GM19468 (cell line): ENCODE measurements around the gene ATP6V1F.

Source experiments
- ATAC-seq: cut with Tn5 transposase; IDR thresholded peaks from one replicate; pipeline ENCODE4 v1.9.1; 2021; ENCODE audit warnings: mild to moderate bottlenecking, moderate library complexity, moderate number of reproducible peaks; ENCODE audit not compliant: unreplicated experiment; ENCODE audit errors: extremely low read depth

The ATP6V1F gene

GRCh38 chr7:128835231-128835751, 27.4 kb upstream of the ATP6V1F start:
- no peak for ATAC-seq

GRCh38 chr7:128835790-128836641, 26.6 kb upstream of the ATP6V1F start:
- ATAC-seq, result no peak

DNA sequence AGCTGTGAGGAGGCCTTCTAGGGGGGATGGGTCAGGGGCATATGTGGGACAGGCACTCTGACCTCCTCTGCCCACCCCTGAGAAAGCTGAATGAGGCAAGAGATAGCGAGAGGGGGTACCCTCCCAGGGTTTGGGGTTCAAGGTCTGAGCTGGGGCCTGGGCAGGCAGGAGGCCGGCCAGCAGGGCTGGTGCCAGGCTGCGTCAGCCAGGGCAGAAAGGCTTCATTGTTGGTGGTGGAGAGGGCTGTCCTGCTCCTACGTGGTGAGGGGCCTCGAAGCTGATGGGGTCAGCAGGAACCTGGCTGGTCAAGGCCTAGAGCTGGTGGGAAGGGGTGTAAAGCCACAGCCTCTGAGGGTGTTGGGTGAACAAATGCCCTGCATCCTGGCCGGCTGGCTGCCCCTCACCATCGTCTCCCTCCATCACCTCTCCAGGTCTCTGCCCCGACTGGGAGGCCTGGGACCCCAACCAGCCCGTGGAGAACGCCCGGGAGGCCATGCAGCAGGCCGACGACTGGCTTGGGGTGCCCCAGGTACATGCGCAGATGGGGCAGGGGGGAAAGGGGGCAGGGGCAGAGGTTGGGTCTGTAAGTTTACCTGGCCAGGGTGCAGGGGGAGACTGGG, 25.8 kb upstream of the ATP6V1F start:
- no peak for ATAC-seq

DNA sequence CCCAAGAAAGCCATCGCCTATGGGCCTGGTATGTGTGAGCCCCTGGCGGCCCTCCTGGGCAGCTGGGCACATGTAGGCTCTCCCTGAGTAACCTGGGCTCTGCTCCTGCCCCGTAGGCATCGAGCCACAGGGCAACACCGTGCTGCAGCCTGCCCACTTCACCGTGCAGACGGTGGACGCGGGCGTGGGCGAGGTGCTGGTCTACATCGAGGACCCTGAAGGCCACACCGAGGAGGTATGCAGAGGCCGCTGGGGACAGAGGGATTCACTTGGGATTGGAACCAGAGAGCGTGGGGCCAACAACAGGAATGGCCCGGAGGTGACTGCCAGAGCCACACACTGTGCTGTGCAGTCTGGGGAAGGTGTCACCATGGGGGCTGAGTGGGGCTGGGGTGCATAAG, 25.1 kb upstream of the ATP6V1F start:
- ATAC-seq, result no peak

- no peak for ATAC-seq
Measured at GRCh38 chr7:128838109-128838779, 24.4 kb upstream of the ATP6V1F start.

DNA sequence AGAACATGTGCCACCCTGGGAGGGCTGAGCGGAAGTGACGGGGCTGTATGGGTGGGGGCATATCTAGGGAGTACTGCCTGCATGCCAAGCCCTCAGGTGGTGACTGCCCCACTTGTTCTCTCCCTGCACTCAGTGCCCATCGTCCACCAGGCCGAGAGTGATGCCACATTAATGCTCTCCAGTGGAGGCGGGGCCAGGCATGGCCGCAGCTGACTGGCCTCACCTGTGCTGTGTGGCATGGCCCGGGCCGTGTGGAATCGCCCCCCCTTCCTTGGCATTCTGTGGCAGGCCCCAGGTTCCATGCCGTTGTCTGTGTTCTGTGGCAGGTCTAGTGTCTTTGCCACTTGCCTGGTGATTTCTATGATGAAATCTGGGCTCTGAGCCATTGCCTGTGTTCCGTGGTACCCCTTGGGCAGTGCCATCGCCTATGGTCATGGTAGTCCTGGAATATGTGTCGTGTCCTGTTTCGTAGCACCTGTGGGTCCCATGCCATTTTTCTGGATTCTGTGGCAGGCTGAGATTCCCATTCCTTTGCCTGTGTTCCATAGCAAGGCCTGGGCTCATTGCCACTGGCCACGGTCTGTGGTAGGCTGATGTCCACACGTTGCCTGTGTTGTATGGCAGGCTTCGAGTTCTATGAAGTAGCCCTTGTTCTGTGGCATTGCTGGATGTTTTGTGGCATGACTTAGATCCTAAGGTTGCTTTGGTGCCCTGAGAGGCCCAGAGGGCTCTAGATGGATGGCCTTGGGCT, 23.5 kb upstream of the ATP6V1F start:
- ATAC-seq, result no peak

DNA sequence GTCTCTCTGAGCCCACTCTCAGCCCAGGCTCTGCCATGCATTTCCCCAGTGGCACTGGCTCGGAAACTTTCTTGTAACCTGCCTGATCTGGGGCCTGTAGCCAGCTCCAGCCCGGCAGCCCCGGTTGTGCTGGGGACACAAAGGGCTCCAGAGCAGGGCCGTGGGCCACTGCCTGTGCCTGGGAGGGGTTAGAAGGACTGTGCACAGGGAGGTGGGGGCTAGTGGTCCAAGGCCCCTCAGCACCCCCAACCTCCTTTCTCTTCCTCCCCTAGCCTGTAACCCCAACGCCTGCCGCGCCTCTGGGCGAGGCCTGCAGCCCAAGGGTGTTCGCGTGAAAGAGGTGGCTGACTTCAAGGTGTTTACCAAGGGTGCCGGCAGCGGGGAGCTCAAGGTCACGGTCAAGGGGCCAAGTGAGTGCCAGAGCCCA, 22.9 kb upstream of the ATP6V1F start:
- ATAC-seq, result no peak

DNA sequence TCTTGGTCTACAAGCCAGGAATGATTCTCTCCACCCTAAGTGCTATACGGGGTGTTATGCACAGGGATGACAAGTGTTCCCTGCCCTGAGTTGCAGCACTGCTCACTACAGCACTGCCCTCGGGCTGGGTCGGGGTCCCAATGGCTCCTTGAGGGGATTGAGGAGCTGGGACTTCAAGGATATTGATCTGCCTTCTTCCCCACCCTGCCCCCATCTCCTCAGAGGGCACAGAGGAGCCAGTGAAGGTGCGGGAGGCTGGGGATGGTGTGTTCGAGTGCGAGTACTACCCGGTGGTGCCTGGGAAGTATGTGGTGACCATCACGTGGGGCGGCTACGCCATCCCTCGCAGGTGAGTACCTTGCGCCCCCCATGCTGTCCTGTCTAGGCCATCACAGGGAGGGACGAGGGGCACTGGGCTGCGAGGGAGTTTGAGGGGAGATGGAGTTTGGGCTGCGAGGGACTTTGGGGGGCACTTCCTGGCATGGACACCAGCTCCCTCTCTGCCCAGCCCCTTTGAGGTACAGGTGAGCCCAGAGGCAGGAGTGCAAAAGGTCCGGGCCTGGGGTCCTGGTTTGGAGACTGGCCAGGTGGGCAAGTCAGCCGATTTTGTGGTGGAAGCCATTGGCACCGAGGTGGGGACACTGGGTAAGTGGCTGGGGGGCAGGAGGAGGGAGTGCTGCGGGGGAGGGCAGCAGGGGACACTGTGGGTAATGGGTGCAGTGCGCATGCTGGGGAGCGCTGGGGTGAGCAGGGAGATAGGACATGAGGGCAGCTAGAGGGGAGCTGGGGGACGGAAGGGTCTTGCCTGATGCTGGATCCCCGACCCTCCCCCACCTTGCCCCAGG, 22.1 kb upstream of the ATP6V1F start:
- no peak for ATAC-seq

DNA sequence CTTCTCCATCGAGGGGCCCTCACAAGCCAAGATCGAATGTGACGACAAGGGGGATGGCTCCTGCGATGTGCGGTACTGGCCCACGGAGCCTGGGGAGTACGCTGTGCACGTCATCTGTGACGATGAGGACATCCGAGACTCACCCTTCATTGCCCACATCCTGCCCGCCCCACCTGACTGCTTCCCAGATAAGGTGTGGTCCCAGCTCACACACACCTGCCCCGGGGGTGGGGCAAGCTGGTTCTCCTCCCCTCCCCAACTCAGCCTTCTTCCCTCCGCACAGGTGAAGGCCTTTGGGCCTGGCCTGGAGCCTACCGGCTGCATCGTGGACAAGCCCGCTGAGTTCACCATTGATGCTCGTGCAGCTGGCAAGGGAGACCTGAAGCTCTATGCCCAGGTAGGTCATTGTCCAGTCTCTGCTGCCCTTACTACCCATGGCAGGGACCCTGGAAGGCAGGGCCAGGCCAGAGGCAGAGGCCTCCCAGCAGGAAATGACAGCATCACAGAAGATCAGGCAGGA, 21.4 kb upstream of the ATP6V1F start:
- ATAC-seq, result no peak

GRCh38 chr7:128841921-128842673, 20.6 kb upstream of the ATP6V1F start:
- no peak for ATAC-seq

DNA sequence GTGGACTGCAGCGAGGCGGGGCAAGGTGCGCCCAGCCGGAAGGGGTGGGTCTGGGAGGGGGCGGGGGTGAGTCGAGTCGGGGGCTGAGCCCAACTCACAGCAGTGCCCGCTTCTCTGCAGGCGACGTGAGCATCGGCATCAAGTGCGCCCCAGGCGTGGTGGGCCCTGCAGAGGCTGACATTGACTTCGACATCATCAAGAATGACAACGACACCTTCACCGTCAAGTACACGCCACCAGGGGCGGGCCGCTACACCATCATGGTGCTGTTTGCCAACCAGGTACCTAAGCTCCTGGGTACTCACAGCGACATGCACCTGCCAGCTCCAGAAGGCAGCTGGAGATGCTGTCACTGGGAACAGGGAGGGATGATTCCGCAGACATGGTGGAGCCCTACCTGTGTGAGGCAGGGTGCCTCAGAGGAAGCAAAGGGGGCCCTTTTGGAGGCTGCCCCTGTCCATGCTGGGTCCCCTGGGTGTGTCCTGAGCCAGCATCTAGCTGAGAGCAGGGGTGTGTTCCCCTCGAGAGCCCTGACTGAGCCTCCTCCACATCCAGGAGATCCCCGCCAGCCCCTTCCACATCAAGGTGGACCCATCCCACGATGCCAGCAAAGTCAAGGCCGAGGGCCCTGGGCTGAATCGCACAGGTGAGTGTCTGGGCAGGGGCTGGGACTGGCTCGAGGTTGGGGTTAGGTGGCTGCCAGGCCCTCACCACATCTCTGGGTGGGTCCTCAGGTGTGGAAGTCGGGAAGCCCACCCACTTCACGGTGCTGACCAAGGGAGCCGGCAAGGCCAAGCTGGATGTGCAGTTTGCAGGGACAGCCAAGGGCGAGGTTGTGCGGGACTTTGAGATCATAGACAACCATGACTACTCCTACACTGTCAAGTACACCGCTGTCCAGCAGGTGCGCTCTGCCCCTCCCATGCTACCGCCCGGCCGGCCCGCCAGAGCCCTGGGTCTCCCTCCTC, 19.7 kb upstream of the ATP6V1F start:
- ATAC-seq, result no peak

DNA sequence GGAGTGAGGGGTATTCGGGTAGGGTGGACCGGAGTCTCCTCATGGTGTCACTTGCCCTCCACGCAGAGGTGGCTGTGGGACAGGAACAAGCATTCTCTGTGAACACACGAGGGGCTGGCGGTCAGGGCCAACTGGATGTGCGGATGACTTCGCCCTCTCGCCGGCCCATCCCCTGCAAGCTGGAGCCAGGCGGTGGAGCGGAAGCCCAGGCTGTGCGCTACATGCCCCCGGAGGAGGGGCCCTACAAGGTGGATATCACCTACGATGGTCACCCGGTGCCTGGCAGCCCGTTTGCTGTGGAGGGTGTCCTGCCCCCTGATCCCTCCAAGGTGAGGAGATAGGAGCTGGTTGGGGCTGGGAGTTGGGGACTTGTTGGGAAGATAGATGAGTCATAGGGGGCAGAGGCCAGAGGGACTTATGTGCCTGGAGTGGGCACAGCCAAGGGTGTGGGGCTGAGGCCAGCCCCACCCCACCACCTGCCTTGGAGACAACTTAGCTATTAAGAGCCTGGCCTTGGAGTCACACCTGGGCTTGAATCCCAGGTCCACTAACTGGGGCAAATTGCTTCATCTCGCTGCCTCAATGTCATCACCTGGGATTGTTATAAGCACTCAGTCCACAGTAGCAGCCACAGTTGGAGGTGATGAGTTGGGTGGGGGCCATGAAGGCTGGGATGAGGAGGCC, 18.6 kb upstream of the ATP6V1F start:
- no peak for ATAC-seq

- ATAC-seq, result no peak
Measured at GRCh38 chr7:128844777-128845311, 17.8 kb upstream of the ATP6V1F start.

GRCh38 chr7:128845475-128845874, 17.2 kb upstream of the ATP6V1F start:
- no peak for ATAC-seq

DNA sequence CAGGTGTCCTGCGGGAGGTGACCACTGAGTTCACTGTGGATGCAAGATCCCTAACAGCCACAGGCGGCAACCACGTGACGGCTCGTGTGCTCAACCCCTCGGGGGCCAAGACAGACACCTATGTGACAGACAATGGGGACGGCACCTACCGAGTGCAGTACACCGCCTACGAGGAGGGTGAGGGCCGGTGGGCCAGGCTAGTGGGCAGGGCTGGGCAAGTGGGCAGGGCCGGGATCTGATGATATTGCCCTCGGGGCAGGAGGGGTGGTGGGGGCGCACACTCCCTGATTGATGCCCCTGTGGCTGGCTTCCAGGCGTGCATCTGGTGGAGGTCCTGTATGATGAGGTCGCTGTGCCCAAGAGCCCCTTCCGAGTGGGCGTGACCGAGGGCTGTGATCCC, 16.7 kb upstream of the ATP6V1F start:
- ATAC-seq, result no peak

DNA sequence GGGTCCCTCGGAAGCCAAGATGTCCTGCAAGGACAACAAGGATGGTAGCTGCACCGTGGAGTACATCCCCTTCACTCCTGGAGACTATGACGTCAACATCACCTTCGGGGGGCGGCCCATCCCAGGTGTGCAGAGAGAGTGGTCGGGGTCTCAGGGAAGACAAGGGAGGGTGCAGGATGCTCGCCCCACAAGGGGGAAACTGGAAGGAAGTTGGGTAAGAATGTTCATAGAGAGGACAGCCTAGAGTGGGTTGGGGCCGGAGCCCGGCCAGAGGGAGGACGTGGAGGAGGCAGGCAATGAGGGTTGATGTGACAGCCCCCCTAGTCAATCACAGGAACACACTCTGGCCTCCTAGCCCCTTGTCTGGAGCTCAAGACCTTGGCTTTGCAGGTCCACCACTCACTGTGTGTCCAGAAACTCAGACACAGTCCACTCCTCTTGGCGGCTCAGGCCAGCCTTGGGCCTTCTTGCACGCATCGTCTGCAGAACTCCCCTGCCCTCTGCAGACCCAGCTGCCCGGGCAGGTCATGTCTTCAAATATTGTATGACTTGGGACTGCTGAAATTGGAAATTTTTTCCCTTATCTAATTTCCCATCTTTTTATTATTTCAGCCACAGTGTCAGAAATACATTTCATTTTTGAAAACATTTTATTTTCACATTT, 15.7 kb upstream of the ATP6V1F start:
- ATAC-seq, result no peak
